GM12878 (cell line): ENCODE results near the gene POU1F1. TPM values are rescaled to one million over a fixed set of nuclear protein-coding genes. Genes with fewer than 3 reads are reported as not detected.

Experiments used
- ATAC-seq: fragments of 200-7000 bp; cut with Tn5 transposase; 3 replicates; pipeline ENCODE4 v1.9.1; 2020; ENCODE audit warnings: mild to moderate bottlenecking, moderate library complexity
- BruUV-seq: library from RNA; stranded (reverse); fragments of 400-500 nt; replicated peaks from 2 replicates; lab custom pipeline; 2021; lab: Mats Ljungman, UMichigan
- CTCF ChIA-PET: fragments of 300-600 bp; sonication (Branson Sonifier 250); formaldehyde crosslinking; extraction: SDS; loops from one replicate; lab custom pipeline; 2021; ENCODE audit warnings: inconsistent platforms; lab: Yijun Ruan, JAX
- POLR2A ChIA-PET: fragments of 350-600 bp; formaldehyde crosslinking; extraction: SDS; loops from one replicate; lab custom pipeline; 2021; ENCODE audit warnings: inconsistent platforms; lab: Charles Lee
- RAD21 ChIA-PET: fragments of 300-600 bp; sonication (Branson Sonifier 250); formaldehyde crosslinking; loops from one replicate; lab custom pipeline; 2023; ENCODE audit warnings: antibody characterized with exemption; ENCODE audit not compliant: unreplicated experiment; lab: Charles Lee
- SMC1A ChIA-PET: fragments of 300-600 bp; sonication (Branson Sonifier 250); formaldehyde crosslinking; loops from one replicate; lab custom pipeline; 2023; ENCODE audit not compliant: unreplicated experiment, uncharacterized antibody; lab: Charles Lee
- DNase-seq: peaks from one replicate; pipeline ENCODE4 v3.0.0-alpha.2; 2011; ENCODE audit warnings: low read depth, low spot score
- FAIRE-seq: peaks from 3 replicates; lab custom pipeline; 2011; peaks lifted over from hg19 to GRCh38; lab: Jason Lieb, UNC
- H2AFZ ChIP-seq: 2 replicates; pipeline ENCODE4 v1.6.0; 2011; ENCODE audit warnings: low read depth, low read length, control low read depth; ENCODE audit not compliant: control insufficient read depth
- H3K27ac ChIP-seq: 2 replicates; pipeline ENCODE4 v1.5.1; 2011; ENCODE audit warnings: control low read depth; ENCODE audit not compliant: control insufficient read depth, insufficient read depth
- H3K27me3 ChIP-seq, 2 experiments: replicated peaks in 1 of 2; 2 replicates each; pipeline versions ENCODE4 v1.6.0 to v1.6.1; 2011; ENCODE audit warnings: low read length in 1 of 2; ENCODE audit not compliant: control insufficient read depth in 2 of 2, insufficient read depth in 2 of 2
- H3K36me3 ChIP-seq, 2 experiments: 2 replicates each; pipeline ENCODE4 v1.5.1; 2011; ENCODE audit warnings: low read length in 1 of 2; ENCODE audit not compliant: control insufficient read depth in 2 of 2, insufficient read depth in 2 of 2
- H3K4me1 ChIP-seq: 2 replicates; pipeline ENCODE4 v1.6.1; 2011; ENCODE audit warnings: mild to moderate bottlenecking, low read length, moderate library complexity, mixed read lengths; ENCODE audit not compliant: control insufficient read depth, insufficient read depth
- H3K4me2 ChIP-seq: 2 replicates; pipeline ENCODE4 v1.6.0; 2011; ENCODE audit warnings: control low read depth; ENCODE audit not compliant: control insufficient read depth, insufficient read depth
- H3K4me3 ChIP-seq: fragments of 200-600 bp; sonication (generic); 2 replicates; pipeline ENCODE4 v1.5.1; 2016
- H3K79me2 ChIP-seq: 2 replicates; pipeline ENCODE4 v1.6.0; 2011; ENCODE audit warnings: low read length; ENCODE audit not compliant: control insufficient read depth, insufficient read depth
- H3K9ac ChIP-seq: 2 replicates; pipeline ENCODE4 v1.8.0; 2011; ENCODE audit warnings: low read length, control low read depth, mixed read lengths; ENCODE audit not compliant: control insufficient read depth, insufficient read depth
- H3K9me3 ChIP-seq: replicated peaks from 3 replicates; pipeline ENCODE4 v1.5.1; 2011; ENCODE audit warnings: mild to moderate bottlenecking, low read length; ENCODE audit not compliant: control insufficient read depth, insufficient read depth
- H4K20me1 ChIP-seq: 2 replicates; pipeline ENCODE4 v1.6.0; 2011; ENCODE audit not compliant: control insufficient read depth, insufficient read depth
- BCL11A ChIP-seq: IDR thresholded peaks from 2 replicates; pipeline ENCODE4 v1.6.1; 2011; ENCODE audit warnings: low read depth, low read length
- BRCA1 ChIP-seq: IDR thresholded peaks from 2 replicates; pipeline ENCODE4 v1.6.1; 2011; ENCODE audit warnings: low read depth, low read length, improper control_type of control experiment
- ETV6 ChIP-seq, 2 experiments: fragments of 450-650 bp in 1 of 2; IDR thresholded peaks in 1 of 2; conservative IDR thresholded peaks in 1 of 2; 2 replicates each; pipeline ENCODE4 v1.6.1; 2014; ENCODE audit warnings: antibody characterized with exemption in 1 of 2, borderline replicate concordance in 1 of 2, low read depth in 1 of 2, mild to moderate bottlenecking in 1 of 2, moderate library complexity in 1 of 2
- IKZF2 ChIP-seq, 2 experiments: fragments of 450-650 bp; IDR thresholded peaks; 2 replicates each; pipeline ENCODE4 v1.6.1; 2017; ENCODE audit warnings: mild to moderate bottlenecking in 2 of 2, moderate library complexity in 2 of 2
- RELA ChIP-seq: fragments of 450-650 bp; IDR thresholded peaks from 2 replicates; pipeline ENCODE4 v1.8.0; 2014; ENCODE audit warnings: borderline replicate concordance; ENCODE audit not compliant: partially characterized antibody
- RUNX3 ChIP-seq: IDR thresholded peaks from 2 replicates; pipeline ENCODE4 v1.6.1; 2012; ENCODE audit warnings: low read length, inconsistent platforms
- ZNF384 ChIP-seq: IDR thresholded peaks from 2 replicates; pipeline ENCODE4 v1.6.1; 2012; ENCODE audit warnings: low read depth, mild to moderate bottlenecking, low read length, improper control_type of control experiment, borderline replicate concordance
- ZNF622 ChIP-seq: fragments of 450-650 bp; IDR thresholded peaks from 2 replicates; pipeline ENCODE4 v1.6.1; 2017; ENCODE audit warnings: mild to moderate bottlenecking, inconsistent platforms
- ZZZ3 ChIP-seq: IDR thresholded peaks from 2 replicates; pipeline ENCODE4 v1.6.1; 2011; ENCODE audit warnings: low read depth; ENCODE audit not compliant: control insufficient read depth, insufficient read length
- WGBS: methylation state at CpG from one replicate; pipeline ENCODE4 v1.1.6; 2016; ENCODE audit warnings: low lambda C conversion rate; ENCODE audit not compliant: insufficient replicate concordance, insufficient coverage; ENCODE audit errors: missing lambda C conversion rate; 5-methylcytosine and 5-hydroxymethylcytosine counted together
- in situ Hi-C: fragments of 300-500 bp; cut with MboI; formaldehyde crosslinking; loops from 9 replicates; pipeline ENCODE4 v1.14.3; 2018; ENCODE audit warnings: mixed read lengths
- intact Hi-C: fragments of 100-400 bp; cut with micrococcal nuclease; formaldehyde crosslinking; loops from one replicate; pipeline ENCODE4 v1.14.2; 2022; ENCODE audit not compliant: unreplicated experiment
- polyA plus RNA-seq, 11 experiments: library from polyadenylated mRNA; depleted of rRNA in 4 of 11; unstranded in 6 of 11; stranded (reverse) in 5 of 11; fragments of >200 nt; fragmentation: Nextera tagmentation in 4 of 11; fragmentation: Illumina TruSeq in 1 of 11; extraction: Ambion mirVana in 4 of 11; extraction: Trizol in 1 of 11; gene quantifications; 1 replicate in 1 of 11; 2 replicates in 10 of 11; pipeline versions ENCODE4 v1.2.1 to v1.2.3, GENCODE V29; 2011 to 2016; ENCODE audit warnings: inconsistent platforms in 2 of 11, missing spikeins in 2 of 11, low read depth in 1 of 11
- total RNA-seq, 4 experiments: library from RNA; depleted of rRNA in 3 of 4; stranded (reverse); fragments of >200 nt in 3 of 4; fragmentation: Illumina TruSeq in 1 of 4; extraction: Trizol in 1 of 4; gene quantifications; 2 replicates each; pipeline versions ENCODE4 v1.2.1 to v1.2.3, GENCODE V29; 2013 to 2021
- TF ChIP-seq, protein P1 (sequence below): IDR thresholded peaks from 2 replicates; pipeline ENCODE4 v1.6.1; 2012; ENCODE audit warnings: low read depth, low read length, improper control_type of control experiment
- TF ChIP-seq, protein P2 (sequence below): fragments of 450-650 bp; formaldehyde crosslinking; IDR thresholded peaks from 2 replicates; pipeline ENCODE4 v1.4.0; 2022; ENCODE audit warnings: mild to moderate bottlenecking, moderate library complexity

Gene POU1F1
- total and polyA plus RNA-seq, 10 of the 15 experiments (the other 5 are each of a cell fraction or from before 2014, with no cell fraction given) = 0.04 TPM; not detected in 9

DNA sequence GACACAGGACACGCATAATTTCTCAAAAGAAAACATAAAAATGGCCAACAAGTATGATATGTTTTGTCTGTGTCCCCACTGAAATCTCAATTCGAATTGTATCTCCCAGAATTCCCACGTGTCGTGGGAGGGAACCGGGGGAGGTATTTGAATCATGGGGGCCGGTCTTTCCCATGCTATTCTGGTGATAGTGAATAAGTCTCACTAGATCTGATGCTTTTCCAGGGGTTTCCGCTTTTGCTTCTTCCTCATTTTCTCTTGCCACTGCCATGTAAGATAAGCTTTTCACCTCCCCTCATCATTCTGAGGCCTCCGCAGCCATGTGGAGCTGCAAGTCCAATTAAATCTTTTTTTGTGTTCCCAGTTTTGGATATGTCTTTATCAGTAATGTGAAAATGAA lies 12.1 kb upstream of the POU1F1 start:
- RAD21 ChIA-PET = no interaction called here
- POLR2A ChIA-PET = no interaction called here
- ATAC-seq (no peak), FAIRE-seq (no peak), DNase-seq (no peak)
- no peak overlapping the region for H3K9ac ChIP-seq
- BruUV-seq = no TSS peak
- in situ Hi-C loops (no loop called here), intact Hi-C loops (no loop called here)
- no peak overlapping the region for H2AFZ ChIP-seq
- H3K27me3 ChIP-seq = no peaks in the 10 kb centered on the region
- CTCF ChIA-PET = interaction anchor here (2.2 to 3.0 kb wide), 2 partner anchors 10 to 29 kb away, joined by 10 to 17 read pairs; no protein-coding TSS in a partner anchor
- H3K79me2 ChIP-seq = no peaks in the 10 kb centered on the region
- TF ChIP-seq ZZZ3 = no peak
- no peak for TF ChIP-seq IKZF2 (IDR thresholded peaks at IDR 0.05)
- no peak for TF ChIP-seq BRCA1
- TF ChIP-seq ETV6 (conservative IDR thresholded peaks at IDR 0.05 in 1 of 2, IDR thresholded peaks at IDR 0.05 in 1 of 2; ENCODE audit: borderline replicate concordance in 1 of 2, low read depth in 1 of 2) = no peak
- TF ChIP-seq BCL11A = no peak
- TF ChIP-seq RUNX3 = no peak
- TF ChIP-seq, protein P1, sequence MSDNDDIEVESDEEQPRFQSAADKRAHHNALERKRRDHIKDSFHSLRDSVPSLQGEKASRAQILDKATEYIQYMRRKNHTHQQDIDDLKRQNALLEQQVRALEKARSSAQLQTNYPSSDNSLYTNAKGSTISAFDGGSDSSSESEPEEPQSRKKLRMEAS = no peak
- TF ChIP-seq, protein P2, sequence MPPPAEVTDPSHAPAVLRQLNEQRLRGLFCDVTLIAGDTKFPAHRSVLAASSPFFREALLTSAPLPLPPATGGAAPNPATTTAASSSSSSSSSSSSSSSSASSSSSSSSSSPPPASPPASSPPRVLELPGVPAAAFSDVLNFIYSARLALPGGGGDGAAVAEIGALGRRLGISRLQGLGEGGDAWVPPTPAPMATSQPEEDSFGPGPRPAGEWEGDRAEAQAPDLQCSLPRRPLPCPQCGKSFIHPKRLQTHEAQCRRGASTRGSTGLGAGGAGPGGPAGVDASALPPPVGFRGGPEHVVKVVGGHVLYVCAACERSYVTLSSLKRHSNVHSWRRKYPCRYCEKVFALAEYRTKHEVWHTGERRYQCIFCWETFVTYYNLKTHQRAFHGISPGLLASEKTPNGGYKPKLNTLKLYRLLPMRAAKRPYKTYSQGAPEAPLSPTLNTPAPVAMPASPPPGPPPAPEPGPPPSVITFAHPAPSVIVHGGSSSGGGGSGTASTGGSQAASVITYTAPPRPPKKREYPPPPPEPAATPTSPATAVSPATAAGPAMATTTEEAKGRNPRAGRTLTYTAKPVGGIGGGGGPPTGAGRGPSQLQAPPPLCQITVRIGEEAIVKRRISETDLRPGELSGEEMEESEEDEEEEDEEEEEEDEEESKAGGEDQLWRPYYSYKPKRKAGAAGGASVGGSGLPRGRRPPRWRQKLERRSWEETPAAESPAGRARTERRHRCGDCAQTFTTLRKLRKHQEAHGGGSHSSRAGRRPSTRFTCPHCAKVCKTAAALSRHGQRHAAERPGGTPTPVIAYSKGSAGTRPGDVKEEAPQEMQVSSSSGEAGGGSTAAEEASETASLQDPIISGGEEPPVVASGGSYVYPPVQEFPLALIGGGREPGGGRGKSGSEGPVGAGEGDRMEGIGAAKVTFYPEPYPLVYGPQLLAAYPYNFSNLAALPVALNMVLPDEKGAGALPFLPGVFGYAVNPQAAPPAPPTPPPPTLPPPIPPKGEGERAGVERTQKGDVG (CRISPR knock-in tag) = no peak
- TF ChIP-seq RELA = no peak
- TF ChIP-seq ZNF622 = no peak
- no peak for TF ChIP-seq ZNF384
- H3K36me3 ChIP-seq = no peaks in the 10 kb centered on the region
- H3K9me3 ChIP-seq = no peaks in the 10 kb centered on the region
- H3K4me3 ChIP-seq = no peak overlapping the region
- no peaks in the 10 kb centered on the region for H4K20me1 ChIP-seq
- no peaks in the 10 kb centered on the region for H3K4me1 ChIP-seq
- no peak overlapping the region for H3K27ac ChIP-seq
- WGBS = 74% methylated on average over 8 of the region's 8 CpGs
- SMC1A ChIA-PET = interaction anchor here (1.6 kb wide), 1 partner anchor 10 kb away, joined by 4 read pairs; no protein-coding TSS in a partner anchor
- H3K4me2 ChIP-seq = no peak overlapping the region
